GM03348 (cell line): ENCODE data around the gene LTBP2.
A peak's percentile ranks its signal among the peaks of the same experiment; 100 is the strongest.
"Not testable (repeated sequence)": the region's sequence is repeated elsewhere in the genome, so short reads cannot be mapped to it uniquely, and the experiment has no call there.

Source experiments
- DNase-seq: peaks from one replicate; pipeline ENCODE4 v3.0.0; 2012; ENCODE audit warnings: low spot score

LTBP2 gene

GRCh38 chr14:74482571-74482970 is 129.5 kb downstream of the LTBP2 start:
- DNase-seq = no peak

- DNase-seq = no peak
Measured at GRCh38 chr14:74480046-74480445, 132.0 kb downstream of the LTBP2 start.

- peak; percentile 33 for DNase-seq
Measured at GRCh38 chr14:74478996-74479635, 132.9 kb downstream of the LTBP2 start.

- DNase-seq = no peak
Measured at GRCh38 chr14:74476607-74477006, 135.4 kb downstream of the LTBP2 start.

GRCh38 chr14:74476107-74476506 is 135.9 kb downstream of the LTBP2 start:
- peak; percentile 16 for DNase-seq

- DNase-seq = peak; percentile 84
Measured at GRCh38 chr14:74475678-74476077, 136.4 kb downstream of the LTBP2 start.

GRCh38 chr14:74474376-74474775 is 137.7 kb downstream of the LTBP2 start:
- peak; percentile 27 for DNase-seq

- DNase-seq = no peak
Measured at GRCh38 chr14:74472601-74473000, 139.4 kb downstream of the LTBP2 start.

GRCh38 chr14:74469548-74470518 is 142.2 kb downstream of the LTBP2 start:
- DNase-seq = no peak

GRCh38 chr14:74468513-74468912 is 143.5 kb downstream of the LTBP2 start:
- DNase-seq = no peak

- DNase-seq = no peak
Measured at GRCh38 chr14:74465335-74465734, 146.7 kb downstream of the LTBP2 start.

- no peak for DNase-seq
Measured at GRCh38 chr14:74464785-74465184, 147.3 kb downstream of the LTBP2 start.

- DNase-seq = no peak
Measured at GRCh38 chr14:74463697-74464096, 148.3 kb downstream of the LTBP2 start.

- DNase-seq = no peak
Measured at GRCh38 chr14:74462993-74463392, 149.0 kb downstream of the LTBP2 start.

- no peak for DNase-seq
Measured at GRCh38 chr14:74459976-74460375, 152.1 kb downstream of the LTBP2 start.

- DNase-seq = peak; percentile 87
Measured at GRCh38 chr14:74459289-74459946, 152.6 kb downstream of the LTBP2 start.

- no peak for DNase-seq
Measured at GRCh38 chr14:74457565-74457895, 154.5 kb downstream of the LTBP2 start.

- DNase-seq = no peak
Measured at GRCh38 chr14:74456684-74457564, 155.1 kb downstream of the LTBP2 start.

- not testable (repeated sequence) for DNase-seq
Measured at GRCh38 chr14:74454397-74454796, 157.6 kb downstream of the LTBP2 start.
